Esophagus muscularis mucosa (tissue), 4 donors: ENCODE data around the gene ZDHHC19. TPM values are rescaled to one million over a fixed set of nuclear protein-coding genes. Genes with fewer than 3 reads are reported as not detected.

Experiments
- DNase-seq: peaks from one replicate; pipeline ENCODE4 v3.0.0-alpha.2; 2017; ENCODE audit errors: extremely low spot score
- H3K27ac ChIP-seq, 4 donors: fragments of 200-600 bp; sonication (generic); replicated peaks in 1 of 4; 1 replicate in 3 of 4; 2 replicates in 1 of 4; pipeline ENCODE4 v1.5.1; 2016 to 2019; ENCODE audit warnings: mild to moderate bottlenecking in 1 of 4
- H3K27me3 ChIP-seq, 4 donors: fragments of 200-600 bp; sonication (generic); one replicate each; pipeline versions ENCODE4 v1.5.1 to v1.6.0; 2016 to 2019
- H3K36me3 ChIP-seq, 4 donors: fragments of 200-600 bp; sonication (generic); one replicate each; pipeline ENCODE4 v1.5.1; 2016 to 2019
- H3K4me1 ChIP-seq, 4 donors: fragments of 200-600 bp; sonication (generic); one replicate each; pipeline ENCODE4 v1.5.1; 2016 to 2019
- H3K4me3 ChIP-seq, 4 donors: fragments of 200-600 bp; sonication (generic); 1 replicate in 2 of 4; 2 replicates in 2 of 4; pipeline ENCODE4 v1.5.1; 2016 to 2019; ENCODE audit warnings: mild to moderate bottlenecking in 4 of 4, moderate library complexity in 1 of 4
- H3K9me3 ChIP-seq, 4 donors: fragments of 200-600 bp; sonication (generic); 1 replicate in 3 of 4; 2 replicates in 1 of 4; pipeline ENCODE4 v1.5.1; 2016 to 2019
- CTCF ChIP-seq, 3 experiments: fragments of 200-600 bp in 2 of 3; fragments of 450-650 bp in 1 of 3; sonication (generic) in 2 of 3; IDR thresholded peaks; one replicate each; pipeline ENCODE4 v1.5.1; 2017 to 2019; ENCODE audit warnings: antibody characterized with exemption in 3 of 3, mild to moderate bottlenecking in 2 of 3, moderate library complexity in 1 of 3
- EP300 ChIP-seq: sonication (generic); formaldehyde crosslinking; IDR thresholded peaks from one replicate; pipeline ENCODE4 v1.6.1; 2017; ENCODE audit warnings: antibody characterized with exemption
- POLR2A ChIP-seq: fragments of 450-650 bp; IDR thresholded peaks from one replicate; pipeline ENCODE4 v1.6.1; 2017; ENCODE audit warnings: antibody characterized with exemption, moderate library complexity, mild to moderate bottlenecking, low read depth
- POLR2AphosphoS5 ChIP-seq, 2 donors: sonication (generic); formaldehyde crosslinking; IDR thresholded peaks; one replicate each; pipeline ENCODE4 v1.6.1; 2017; ENCODE audit warnings: antibody characterized with exemption in 2 of 2
- WGBS: methylation state at CpG from one replicate; pipeline ENCODE4 v1.1.5; 2018; 5-methylcytosine and 5-hydroxymethylcytosine counted together
- intact Hi-C: fragments of 100-400 bp; cut with DNase I; formaldehyde crosslinking; loops from one replicate; pipeline ENCODE4 v1.15.1; 2023
- total RNA-seq, 4 donors: library from RNA; depleted of rRNA; stranded (reverse); fragments of >200 nt; gene quantifications; one replicate each; pipeline versions ENCODE4 v1.1.0 to v1.2.1, GENCODE V29; 2016

ZDHHC19 gene
- total RNA-seq, 4 donors from 2014 or later: not detected

GRCh38 chr3:196159526-196159925 is 51.7 kb downstream of the ZDHHC19 start:
- Histone ChIP-seq H3K36me3 (no peaks in the 10 kb centered on the region), H3K27ac (no peak overlapping the region), H3K9me3 (no peaks in the 10 kb centered on the region), H3K27me3 (no peaks in the 10 kb centered on the region), H3K4me1 (peaks cover 0 to 5% (median 0%) of the 10 kb centered on the region in 4 donors), H3K4me3 (no peak overlapping the region)
- TF ChIP-seq CTCF (IDR thresholded peaks at IDR 0.05): no peak
- DNase-seq: no peak
- intact Hi-C loops: no loop called here
- 94% methylated on average over 13 of the region's 13 CpGs for WGBS

GRCh38 chr3:196156160-196156559 is 55.0 kb downstream of the ZDHHC19 start:
- Histone ChIP-seq H3K27ac (no peak overlapping the region), H3K4me1 (no peaks in the 10 kb centered on the region), H3K27me3 (no peaks in the 10 kb centered on the region), H3K36me3 (no peaks in the 10 kb centered on the region), H3K9me3 (no peaks in the 10 kb centered on the region), H3K4me3 (no peak overlapping the region)
- no peak for TF ChIP-seq POLR2AphosphoS5 (IDR thresholded peaks at IDR 0.05)
- no peak for TF ChIP-seq EP300
- no peak for TF ChIP-seq CTCF (IDR thresholded peaks at IDR 0.05)
- TF ChIP-seq POLR2A: no peak
- DNase-seq: no peak
- intact Hi-C loops: no loop called here
- WGBS: 79% methylated on average over 6 of the region's 6 CpGs

- intact Hi-C loops: no loop called here
- WGBS: 53% methylated on average over 3 of the region's 3 CpGs
- Histone ChIP-seq H3K27me3 (no peaks in the 10 kb centered on the region), H3K4me1 (no peaks in the 10 kb centered on the region), H3K9me3 (no peaks in the 10 kb centered on the region), H3K4me3 (no peak overlapping the region), H3K27ac (no peak overlapping the region), H3K36me3 (no peaks in the 10 kb centered on the region)
- TF ChIP-seq EP300 (no peak), CTCF (IDR thresholded peaks at IDR 0.05) (no peak), POLR2AphosphoS5 (IDR thresholded peaks at IDR 0.05) (no peak), POLR2A (no peak)
- no peak for DNase-seq
Observed at GRCh38 chr3:196150481-196150880, 60.7 kb downstream of the ZDHHC19 start.

DNA sequence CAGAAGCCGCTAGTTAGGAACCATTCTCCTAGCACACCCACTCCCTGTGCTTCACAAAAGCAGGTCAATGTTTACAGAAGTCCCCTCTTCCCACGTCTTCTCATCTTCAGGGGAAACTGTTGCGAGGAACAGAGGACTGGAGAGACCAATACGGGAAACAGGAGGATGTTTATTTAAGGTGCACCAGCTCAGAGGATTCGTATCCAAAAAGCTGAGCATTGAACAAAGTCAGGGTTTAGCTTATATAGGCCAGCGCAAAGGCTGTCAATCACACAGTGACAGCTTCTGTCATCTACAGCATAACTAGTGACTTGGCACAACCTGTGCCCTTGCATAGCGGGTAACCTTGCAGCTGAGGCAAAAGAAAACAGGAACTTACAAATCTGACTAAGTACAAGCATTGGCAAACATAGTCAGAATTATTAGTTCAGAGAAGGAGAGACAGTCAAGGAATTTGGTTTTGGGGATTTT is 61.3 kb downstream of the ZDHHC19 start:
- H3K9me3 ChIP-seq: no peaks in the 10 kb centered on the region
- DNase-seq: no peak
- intact Hi-C loops: no loop called here
- TF ChIP-seq POLR2A (no peak), POLR2AphosphoS5 (IDR thresholded peaks at IDR 0.05) (no peak), CTCF (IDR thresholded peaks at IDR 0.05) (no peak), EP300 (no peak)
- no peaks in the 10 kb centered on the region for H3K27me3 ChIP-seq
- H3K27ac ChIP-seq: no peak overlapping the region
- WGBS: 84% methylated on average over 7 of the region's 7 CpGs
- H3K4me1 ChIP-seq: no peaks in the 10 kb centered on the region
- H3K36me3 ChIP-seq: no peaks in the 10 kb centered on the region
- no peak overlapping the region for H3K4me3 ChIP-seq

GRCh38 chr3:196149375-196149774 is 61.8 kb downstream of the ZDHHC19 start:
- no peak overlapping the region for H3K27ac ChIP-seq
- no peaks in the 10 kb centered on the region for H3K36me3 ChIP-seq
- peaks cover 0 to under 1% (median 0%) of the 10 kb centered on the region in 4 donors for H3K27me3 ChIP-seq
- TF ChIP-seq EP300: no peak
- no peak for TF ChIP-seq CTCF (IDR thresholded peaks at IDR 0.05)
- TF ChIP-seq POLR2AphosphoS5 (IDR thresholded peaks at IDR 0.05): no peak
- no peak for TF ChIP-seq POLR2A
- no peaks in the 10 kb centered on the region for H3K9me3 ChIP-seq
- no peaks in the 10 kb centered on the region for H3K4me1 ChIP-seq
- 71% methylated on average over 10 of the region's 10 CpGs for WGBS
- DNase-seq: no peak
- H3K4me3 ChIP-seq: no peak overlapping the region
- intact Hi-C loops: no loop called here
